ES-I3 (cell line): ENCODE data around the gene PSME4.
"Not testable (repeated sequence)": the region's sequence is repeated elsewhere in the genome, so short reads cannot be mapped to it uniquely, and the experiment has no call there.

ENCODE experiments used
- H3K36me3 ChIP-seq: 2 replicates; pipeline ENCODE4 v1.6.1; 2013; ENCODE audit warnings: mild to moderate bottlenecking, low read length, control low read depth, moderate library complexity; ENCODE audit not compliant: insufficient read depth
- H3K4me1 ChIP-seq: 2 replicates; pipeline ENCODE4 v1.6.1; 2013; ENCODE audit warnings: mild to moderate bottlenecking, control low read depth, low read length; ENCODE audit not compliant: insufficient read depth
- H3K9ac ChIP-seq: 2 replicates; pipeline ENCODE4 v1.6.1; 2013; ENCODE audit warnings: low read depth, mild to moderate bottlenecking, low read length, moderate library complexity
- H3K9me3 ChIP-seq: 2 replicates; pipeline ENCODE4 v1.6.1; 2013; ENCODE audit warnings: mild to moderate bottlenecking, low read length, moderate library complexity; ENCODE audit not compliant: control insufficient read depth, insufficient read depth

The PSME4 gene

DNA sequence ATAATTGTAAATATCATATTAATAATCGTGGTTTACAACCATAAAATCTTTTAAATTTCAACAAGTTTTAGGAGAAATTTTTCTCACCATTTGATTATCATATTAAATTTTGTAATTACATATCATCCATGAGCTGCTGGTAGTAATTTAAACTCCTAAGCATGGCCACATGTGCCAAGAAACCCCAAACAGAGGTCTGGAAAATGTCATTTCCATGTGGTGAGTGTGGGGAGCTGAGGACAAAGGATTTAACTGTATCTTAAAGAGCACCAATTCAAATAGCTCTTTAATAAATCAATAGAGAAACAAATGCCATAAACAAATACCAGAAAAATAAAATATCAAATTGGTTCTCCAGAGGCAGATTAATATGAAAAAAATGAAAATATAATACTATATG lies 26.3 kb downstream of the PSME4 start:
- Histone ChIP-seq H3K36me3 (peaks cover 12% of the 10 kb centered on the region), H3K4me1 (no peaks in the 10 kb centered on the region), H3K9me3 (no peaks in the 10 kb centered on the region), H3K9ac (no peak overlapping the region)

GRCh38 chr2:53942280-53942679 lies 28.5 kb downstream of the PSME4 start:
- H3K36me3 ChIP-seq: peaks cover 8% of the 10 kb centered on the region
- H3K9me3 ChIP-seq: no peaks in the 10 kb centered on the region
- no peaks in the 10 kb centered on the region for H3K4me1 ChIP-seq
- H3K9ac ChIP-seq: no peak overlapping the region

GRCh38 chr2:53941749-53942148 lies 29.0 kb downstream of the PSME4 start:
- H3K9me3 ChIP-seq: no peaks in the 10 kb centered on the region
- peaks cover 5% of the 10 kb centered on the region for H3K36me3 ChIP-seq
- H3K9ac ChIP-seq: no peak overlapping the region
- no peaks in the 10 kb centered on the region for H3K4me1 ChIP-seq

DNA sequence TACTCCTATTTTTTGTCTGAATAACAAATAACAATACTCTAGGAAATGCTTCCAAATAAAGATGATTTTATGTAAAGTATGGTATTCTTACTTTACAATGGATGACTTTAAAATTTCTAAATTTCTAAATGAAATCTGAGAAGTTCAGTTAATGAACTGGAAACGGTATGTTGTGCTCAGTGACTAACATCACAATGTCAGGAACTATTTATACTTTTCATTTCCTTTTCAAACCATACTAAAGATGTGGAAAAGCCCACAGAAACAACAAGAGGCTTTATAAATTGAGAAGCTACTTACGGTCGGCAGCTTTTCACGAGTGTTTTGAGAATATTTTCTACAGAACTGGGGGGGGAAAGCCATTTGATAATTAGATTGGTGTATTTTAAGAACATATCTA lies 31.1 kb downstream of the PSME4 start:
- Histone ChIP-seq H3K9ac (no peak overlapping the region), H3K9me3 (no peaks in the 10 kb centered on the region), H3K4me1 (no peaks in the 10 kb centered on the region), H3K36me3 (no peaks in the 10 kb centered on the region)

GRCh38 chr2:53938904-53939303 lies 31.9 kb downstream of the PSME4 start:
- no peak overlapping the region for H3K9ac ChIP-seq
- no peaks in the 10 kb centered on the region for H3K4me1 ChIP-seq
- H3K36me3 ChIP-seq: no peaks in the 10 kb centered on the region
- H3K9me3 ChIP-seq: no peaks in the 10 kb centered on the region

GRCh38 chr2:53933329-53933728 lies 37.5 kb downstream of the PSME4 start:
- no peaks in the 10 kb centered on the region for H3K4me1 ChIP-seq
- H3K9ac ChIP-seq: no peak overlapping the region
- H3K9me3 ChIP-seq: no peaks in the 10 kb centered on the region
- no peaks in the 10 kb centered on the region for H3K36me3 ChIP-seq

DNA sequence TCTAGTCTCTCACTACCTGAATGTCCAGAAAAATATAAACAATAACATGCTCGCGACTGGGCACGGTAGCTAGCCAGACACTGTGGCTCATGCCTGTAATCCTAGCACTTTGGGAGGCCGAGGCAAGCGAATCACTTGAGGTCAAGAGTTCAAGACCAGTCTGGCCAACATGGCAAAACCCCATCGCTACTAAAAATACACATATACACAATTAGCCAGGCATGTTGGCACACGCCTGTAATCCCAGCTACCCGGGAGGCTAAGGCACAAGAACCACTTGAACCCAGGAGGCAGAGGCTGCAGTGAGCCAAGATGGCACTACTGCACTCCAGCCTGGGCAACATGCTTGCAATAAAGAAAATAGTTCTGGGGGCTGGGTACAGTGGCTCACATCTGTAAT lies 44.5 kb downstream of the PSME4 start:
- H3K36me3 ChIP-seq: peaks cover 12% of the 10 kb centered on the region; the same call in 1 of the 2 replicates

DNA sequence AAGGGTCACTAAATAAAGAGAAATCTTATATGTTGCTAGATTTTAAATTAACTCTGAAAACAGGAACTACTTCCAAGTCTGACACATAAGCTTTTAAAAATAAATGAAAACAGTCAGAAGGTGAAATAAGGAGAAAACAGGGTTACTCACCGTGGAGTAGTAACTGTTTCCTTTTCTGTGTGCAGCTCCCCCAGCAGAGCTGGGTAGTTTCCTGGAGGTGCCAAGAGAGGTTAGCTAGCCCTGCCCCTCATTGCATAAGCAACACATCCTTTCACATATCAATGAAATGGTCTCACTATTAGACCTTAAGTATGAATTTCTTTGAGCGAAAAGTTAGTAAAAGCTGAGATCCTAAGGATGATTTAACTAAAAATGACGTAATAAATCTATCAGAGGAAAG lies 57.1 kb downstream of the PSME4 start:
- Histone ChIP-seq H3K4me1 (no peaks in the 10 kb centered on the region), H3K9me3 (no peaks in the 10 kb centered on the region), H3K36me3 (peaks cover 4% of the 10 kb centered on the region), H3K9ac (no peak overlapping the region)

More for the DNA sequence above, 44.5 kb downstream of the PSME4 start:
- H3K9me3 ChIP-seq, H3K4me1 ChIP-seq, H3K9ac ChIP-seq: not testable (repeated sequence)

DNA sequence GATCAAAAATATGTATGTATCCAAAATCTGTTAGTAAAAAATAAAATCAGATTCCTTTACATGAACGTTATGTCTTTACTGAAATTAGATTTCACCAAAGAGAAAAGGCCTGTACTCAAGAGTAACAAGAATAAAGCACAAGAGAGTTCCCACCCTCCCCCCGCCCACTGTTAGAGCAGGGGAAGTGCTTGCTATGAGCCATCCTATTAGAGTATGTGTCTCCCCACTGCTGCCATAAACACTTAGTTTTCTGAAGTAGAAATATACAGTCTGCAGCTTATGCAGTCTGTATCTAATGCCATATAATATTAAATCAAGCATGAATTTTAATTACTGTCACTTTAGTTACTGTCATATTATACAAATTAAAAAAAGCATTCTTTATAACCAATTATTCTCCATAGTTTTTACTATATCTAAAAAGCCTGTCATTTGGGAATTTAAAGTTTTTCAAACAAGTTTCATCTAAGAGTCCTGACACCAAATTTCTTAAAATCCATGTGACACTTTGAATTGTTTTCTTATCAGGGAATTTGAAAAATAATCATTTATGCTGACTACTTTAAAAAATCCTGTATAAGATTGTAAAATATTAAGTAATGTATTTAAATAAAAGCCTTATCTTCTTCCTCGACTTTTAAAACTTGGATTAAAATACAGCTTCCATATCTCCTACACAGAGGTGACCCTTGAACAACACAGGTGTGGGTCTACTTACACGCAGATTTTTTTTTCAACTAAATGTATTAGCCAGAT lies 59.2 kb downstream of the PSME4 start:
- H3K9me3 ChIP-seq: no peaks in the 10 kb centered on the region
- no peak overlapping the region for H3K9ac ChIP-seq
- no peaks in the 10 kb centered on the region for H3K4me1 ChIP-seq
- peaks cover 4% of the 10 kb centered on the region for H3K36me3 ChIP-seq

- no peak overlapping the region for H3K9ac ChIP-seq
- no peaks in the 10 kb centered on the region for H3K4me1 ChIP-seq
- H3K36me3 ChIP-seq: peaks cover 12% of the 10 kb centered on the region
- H3K9me3 ChIP-seq: no peaks in the 10 kb centered on the region
Measured at GRCh38 chr2:53907582-53907981, 63.2 kb downstream of the PSME4 start.

DNA sequence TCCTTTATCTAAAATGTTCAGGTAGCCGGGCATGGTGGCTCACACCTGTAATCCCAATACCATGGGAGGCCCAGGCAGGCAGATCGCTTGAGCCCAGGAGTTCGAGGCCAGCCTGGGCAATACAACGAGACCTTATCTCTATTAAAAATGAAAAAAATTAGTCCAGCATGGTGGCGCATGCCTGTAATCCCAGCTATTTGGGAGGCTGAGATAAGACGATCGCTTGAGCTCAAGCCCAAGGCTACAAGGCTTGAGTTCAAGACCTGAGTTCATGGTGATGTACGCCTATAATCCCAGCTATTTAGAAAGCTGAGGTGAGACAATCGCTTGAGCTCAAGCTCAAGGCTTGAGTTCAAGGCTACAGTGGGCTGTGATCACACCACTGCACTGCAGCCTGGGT lies 65.4 kb downstream of the PSME4 start:
- H3K36me3 ChIP-seq: peaks cover 12% of the 10 kb centered on the region
- no peak overlapping the region for H3K9ac ChIP-seq
- H3K4me1 ChIP-seq: no peaks in the 10 kb centered on the region
- H3K9me3 ChIP-seq: no peaks in the 10 kb centered on the region

GRCh38 chr2:53903011-53903410 lies 67.8 kb downstream of the PSME4 start:
- H3K9me3 ChIP-seq: no peaks in the 10 kb centered on the region
- no peaks in the 10 kb centered on the region for H3K4me1 ChIP-seq
- no peak overlapping the region for H3K9ac ChIP-seq
- peaks cover 20% of the 10 kb centered on the region for H3K36me3 ChIP-seq

DNA sequence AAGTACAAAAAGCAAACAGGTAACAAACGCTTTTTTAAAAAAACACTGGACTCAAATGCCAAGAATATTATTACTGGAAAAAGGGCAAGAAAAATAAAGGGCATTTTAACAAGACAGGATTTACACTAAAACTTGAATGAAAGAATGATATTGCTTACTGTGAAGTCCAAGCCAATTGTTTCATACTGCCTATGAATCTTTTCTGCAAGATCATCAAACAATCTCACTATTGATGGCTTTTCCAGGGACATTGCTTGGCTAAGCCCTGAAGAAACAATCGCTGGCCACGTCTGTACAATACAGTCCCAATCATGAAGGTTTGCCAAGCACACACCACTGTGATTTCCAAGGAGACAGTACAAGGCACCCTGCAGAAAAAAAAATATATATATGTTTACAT lies 69.6 kb downstream of the PSME4 start:
- peaks cover 20% of the 10 kb centered on the region for H3K36me3 ChIP-seq
- no peak overlapping the region for H3K9ac ChIP-seq
- no peaks in the 10 kb centered on the region for H3K4me1 ChIP-seq
- H3K9me3 ChIP-seq: no peaks in the 10 kb centered on the region

DNA sequence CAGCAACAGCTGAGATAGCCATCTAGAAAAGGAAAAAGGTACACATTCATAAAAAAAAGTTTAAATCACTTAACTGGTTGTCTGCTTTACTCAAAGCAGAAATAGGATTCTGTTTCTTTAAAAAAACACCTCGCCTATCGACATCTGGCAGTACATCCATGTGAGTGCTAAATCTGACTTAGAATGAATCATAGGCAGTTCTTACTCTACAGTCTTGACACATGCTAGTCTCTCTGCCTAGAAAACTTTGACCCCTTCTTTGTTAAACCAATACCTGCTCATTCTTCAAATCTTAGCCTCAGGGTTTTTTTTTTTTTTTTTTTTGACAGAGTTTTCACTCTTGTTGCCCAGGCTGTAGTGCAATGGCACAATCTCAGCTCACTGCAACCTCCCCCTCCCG lies 73.9 kb downstream of the PSME4 start:
- Histone ChIP-seq H3K36me3 (peaks cover 21% of the 10 kb centered on the region), H3K9me3 (no peaks in the 10 kb centered on the region), H3K4me1 (no peaks in the 10 kb centered on the region), H3K9ac (no peak overlapping the region)

DNA sequence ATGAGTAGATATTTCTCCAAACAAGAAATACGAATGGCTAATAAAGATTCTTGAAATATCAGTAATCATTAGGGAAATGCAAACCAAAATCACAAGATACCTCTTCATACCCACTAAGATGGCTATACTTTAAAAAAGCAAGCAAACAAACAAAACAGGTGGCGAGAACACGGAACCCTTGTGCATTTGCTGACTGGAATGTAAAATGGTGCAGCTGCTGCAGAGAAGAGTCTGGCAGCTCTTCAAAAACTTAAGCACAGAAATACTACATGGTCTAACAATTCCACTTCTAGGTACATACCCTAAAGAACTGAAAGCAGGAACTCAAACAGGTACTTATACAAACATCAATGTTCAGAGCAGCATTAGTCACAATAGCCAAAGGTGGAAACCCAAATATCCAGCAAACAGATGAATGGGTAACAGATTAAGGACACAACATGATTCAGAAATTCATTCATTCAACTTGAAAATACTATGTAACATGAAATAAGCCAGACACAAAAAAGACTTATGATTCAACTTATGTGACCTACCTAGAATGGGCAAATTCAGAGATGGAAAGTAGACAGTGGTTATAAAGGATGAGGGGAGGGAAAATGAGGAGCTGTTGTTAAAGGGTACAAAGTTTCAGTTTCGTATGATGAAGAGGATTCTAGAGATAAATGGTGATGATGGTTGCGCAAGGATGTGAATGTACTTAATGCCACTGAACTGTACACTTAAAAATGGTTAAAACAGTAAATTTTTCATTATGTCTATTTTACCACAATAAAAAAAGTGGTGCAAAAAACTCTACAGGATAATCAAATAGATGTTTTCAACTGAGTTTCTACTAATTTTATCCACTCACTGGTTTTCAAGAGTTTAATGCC lies 84.2 kb downstream of the PSME4 start:
- Histone ChIP-seq H3K4me1 (no peaks in the 10 kb centered on the region), H3K36me3 (peaks cover 38% of the 10 kb centered on the region), H3K9me3 (no peaks in the 10 kb centered on the region), H3K9ac (no peak overlapping the region)
